Astrocyte of the hippocampus (primary cell): Measurements from ENCODE around the gene NPPB.

Source experiments
- DNase-seq: peaks from one replicate; pipeline ENCODE4 v3.0.0; 2011; ENCODE audit warnings: low read depth, low spot score

Gene NPPB

GRCh38 chr1:11881749-11882441 lies 23.1 kb upstream of the NPPB start:
- DNase-seq: no peak

DNA sequence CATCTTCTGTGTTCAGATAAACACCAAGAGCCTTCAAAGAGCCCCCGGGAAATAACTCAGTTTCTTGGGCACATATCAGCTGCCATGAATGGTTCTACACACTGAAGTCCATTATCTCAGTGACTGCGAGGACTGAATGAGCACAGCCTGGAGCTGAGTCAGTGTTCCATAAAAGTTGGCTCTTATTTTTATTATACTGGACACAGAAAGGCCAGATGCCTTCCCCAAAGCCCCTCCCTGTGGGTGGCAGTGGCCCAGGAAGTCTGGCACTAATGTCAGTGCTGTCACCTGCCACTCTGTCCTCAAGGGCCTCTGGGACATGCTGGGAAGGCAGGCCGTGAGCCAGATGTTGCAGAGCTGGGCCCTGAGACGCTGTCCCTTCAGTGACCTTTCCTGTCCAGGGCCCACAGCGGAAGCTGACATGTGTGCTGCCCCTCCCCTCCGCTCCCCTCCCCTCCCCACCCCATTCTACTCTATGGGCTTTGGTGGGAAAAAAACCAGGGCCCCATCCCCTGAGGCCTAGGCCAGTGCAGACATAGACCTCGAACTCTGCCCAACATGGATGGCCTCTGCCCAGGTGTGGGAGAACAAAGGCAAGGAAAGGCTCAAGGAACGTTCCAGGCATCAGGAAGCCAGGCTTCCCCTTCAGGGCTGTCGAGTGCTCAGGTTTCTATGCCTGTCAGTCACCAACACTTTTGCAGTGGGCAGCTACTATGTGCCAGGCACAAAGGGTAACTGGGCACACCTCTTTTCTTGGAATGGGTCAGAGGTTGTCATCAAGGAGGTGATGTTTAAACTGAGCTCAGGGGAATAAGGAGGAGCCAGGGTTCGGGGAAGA lies 22.4 kb upstream of the NPPB start:
- DNase-seq: no peak

DNA sequence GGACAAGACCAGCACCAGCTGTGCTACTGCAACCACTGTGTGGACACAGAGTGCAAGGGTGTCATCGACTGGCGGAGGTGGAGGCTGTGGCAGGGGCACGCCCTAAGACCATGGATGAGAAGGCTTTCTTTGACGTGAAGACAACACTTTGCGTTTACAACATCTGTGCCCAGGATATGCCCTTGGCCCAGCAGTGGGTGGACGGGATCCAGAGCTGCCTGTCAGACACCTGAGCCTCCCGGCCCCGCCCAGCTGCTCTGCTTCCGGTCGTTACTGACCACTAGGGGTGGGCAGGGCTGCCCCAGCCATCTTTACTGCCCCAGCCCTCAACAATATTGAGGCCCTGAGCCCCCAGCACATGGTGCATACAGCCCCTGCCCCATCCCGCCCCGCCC lies 21.4 kb upstream of the NPPB start:
- DNase-seq: no peak

- no peak for DNase-seq
These were observed 20.8 kb upstream of the NPPB start for GRCh38 chr1:11879311-11880180.

DNA sequence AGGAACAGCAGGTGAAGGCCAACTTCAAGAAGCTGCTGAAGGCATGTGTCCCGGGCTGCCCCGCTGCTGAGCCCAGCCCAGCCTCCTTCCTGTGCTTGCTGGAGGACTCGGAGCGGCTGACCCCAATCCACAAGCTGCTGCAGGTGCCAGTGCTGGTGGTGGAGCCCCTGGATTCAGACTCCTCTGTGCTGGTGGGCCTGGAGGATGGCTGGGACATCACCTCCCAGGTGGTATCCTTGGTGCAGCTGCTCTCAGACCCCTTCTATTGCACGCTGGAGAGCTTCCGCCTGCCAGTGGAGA lies 20.1 kb upstream of the NPPB start:
- no peak for DNase-seq

GRCh38 chr1:11878081-11878890 lies 19.5 kb upstream of the NPPB start:
- no peak for DNase-seq

GRCh38 chr1:11877074-11877473 lies 18.3 kb upstream of the NPPB start:
- DNase-seq: no peak

DNA sequence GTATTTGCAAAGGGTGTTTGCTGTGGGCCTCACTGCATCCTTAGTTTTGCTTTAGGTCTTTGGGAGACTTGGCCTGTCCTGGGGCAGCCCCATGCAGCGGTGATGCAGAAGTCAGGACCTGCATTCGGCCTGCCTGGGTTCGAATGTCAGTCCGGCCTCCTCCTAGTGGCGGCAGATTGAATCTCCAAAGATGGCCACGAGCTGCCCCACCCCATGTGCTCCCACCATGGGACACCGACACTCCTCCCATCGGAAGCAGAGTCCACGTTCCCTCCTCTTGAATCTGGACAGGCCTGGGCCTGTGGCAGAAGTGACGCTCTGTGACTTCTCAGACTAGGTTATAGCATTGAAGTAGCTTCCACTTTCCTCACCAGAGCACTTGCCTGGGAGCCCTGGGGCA lies 16.3 kb upstream of the NPPB start:
- no peak for DNase-seq

DNA sequence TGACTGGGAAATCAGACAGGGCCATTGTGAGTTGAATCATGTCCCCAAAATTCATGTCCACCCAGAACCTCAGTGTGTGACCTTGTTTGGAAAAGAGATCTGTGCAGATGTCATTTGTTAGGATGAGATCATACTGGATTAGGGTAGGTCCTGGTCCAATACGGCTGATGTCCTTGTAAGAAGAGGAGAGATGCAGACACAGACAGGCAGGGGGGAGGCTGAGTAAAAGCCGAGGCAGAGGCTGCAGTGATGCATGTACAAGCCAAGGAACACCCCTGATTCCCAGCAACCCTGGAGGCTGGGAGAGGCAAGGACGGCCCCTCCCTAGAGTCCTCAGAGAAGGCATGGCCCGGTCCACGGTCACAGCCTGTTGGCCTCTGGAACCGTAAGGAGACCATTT lies 15.9 kb upstream of the NPPB start:
- no peak for DNase-seq

DNA sequence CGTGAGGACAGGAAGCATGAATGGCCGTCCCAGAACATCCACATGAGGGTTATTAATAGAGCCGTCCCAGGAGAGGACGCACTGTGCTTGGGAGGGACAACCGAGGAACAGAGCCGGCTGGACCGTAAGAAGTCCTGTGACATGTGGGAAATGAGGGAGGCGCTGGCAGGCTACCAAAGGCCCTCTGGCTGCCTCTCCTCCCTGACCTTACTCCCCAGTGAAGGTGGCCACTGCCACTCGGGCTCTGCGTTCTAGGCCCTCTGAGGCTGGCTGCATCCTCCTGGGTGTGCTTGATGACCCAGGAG lies 15.5 kb upstream of the NPPB start:
- no peak for DNase-seq

GRCh38 chr1:11873395-11874257 lies 14.9 kb upstream of the NPPB start:
- no peak for DNase-seq

- no peak for DNase-seq
These were observed 13.8 kb upstream of the NPPB start for GRCh38 chr1:11872545-11872944.

- no peak for DNase-seq
These were observed 11.0 kb upstream of the NPPB start for GRCh38 chr1:11869650-11870207.

DNA sequence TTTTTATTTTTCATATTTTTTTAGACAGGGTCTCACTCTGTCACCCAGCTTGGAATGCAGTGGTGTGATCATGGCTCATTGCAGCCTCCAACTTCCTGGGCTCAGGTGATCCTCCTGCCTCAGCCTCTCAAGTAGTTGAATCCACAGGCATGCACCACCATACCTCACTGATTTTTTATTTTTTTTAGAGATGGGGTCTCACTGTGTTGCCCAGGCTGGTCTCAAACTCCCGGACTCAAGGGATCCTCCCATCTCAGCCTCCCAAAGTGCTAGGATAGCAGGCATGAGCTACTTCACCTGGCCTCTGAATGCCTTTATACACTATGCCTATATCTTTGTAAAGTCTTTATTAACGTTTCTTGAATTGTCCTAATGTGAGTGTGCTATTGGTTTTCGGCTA lies 10.4 kb upstream of the NPPB start:
- no peak for DNase-seq

DNA sequence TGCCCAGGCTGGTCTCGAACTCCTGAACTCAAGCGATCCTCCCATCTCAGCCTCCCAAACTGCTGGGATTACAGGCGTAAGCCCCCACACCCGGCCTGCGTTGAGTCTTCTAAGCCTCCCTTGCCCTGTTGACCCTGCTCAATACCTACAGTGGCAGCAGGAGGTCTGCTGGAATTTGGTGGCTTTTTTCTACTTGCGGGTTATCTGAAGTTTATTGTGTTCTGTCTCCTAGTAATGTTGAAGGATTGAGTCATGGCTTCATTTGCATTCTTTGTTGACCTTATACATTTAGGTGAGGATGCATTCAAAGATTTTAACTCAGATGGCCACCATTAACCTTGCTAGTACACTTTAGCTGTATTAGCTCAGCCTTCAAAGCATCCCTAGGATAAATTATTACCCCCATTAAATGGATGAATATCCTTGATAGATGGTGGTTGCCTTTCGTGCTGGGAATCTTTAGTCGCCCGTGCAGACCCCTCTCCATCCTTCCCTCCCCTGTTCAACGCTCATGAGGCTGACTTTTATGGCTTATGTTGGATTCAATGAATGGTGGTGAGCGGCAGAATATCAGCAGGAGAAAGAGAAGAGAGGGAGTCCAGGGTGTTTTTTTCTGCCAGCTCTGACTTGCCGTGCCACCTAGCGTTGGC lies 9.7 kb upstream of the NPPB start:
- DNase-seq: peak; percentile 20

DNA sequence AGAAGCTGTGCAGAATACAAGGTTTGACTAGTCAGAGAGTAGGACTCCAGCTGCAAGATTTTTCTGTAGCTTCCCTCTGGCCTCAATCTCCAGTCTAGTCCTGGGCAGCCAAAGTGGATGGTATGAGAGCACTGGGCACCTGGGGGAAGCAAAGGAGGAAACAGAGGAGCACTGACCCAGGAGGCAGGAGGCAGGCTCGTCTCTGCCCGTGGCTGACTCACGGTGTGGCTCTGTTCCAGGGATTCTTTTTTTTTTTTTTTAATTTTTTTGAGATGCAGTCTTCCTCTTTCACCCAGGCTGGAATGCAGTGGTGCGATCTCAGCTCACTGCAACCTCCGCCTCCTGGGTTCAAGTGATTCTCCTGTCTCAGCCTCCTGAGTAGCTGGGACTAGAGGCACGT lies 4.1 kb upstream of the NPPB start:
- DNase-seq: no peak

DNA sequence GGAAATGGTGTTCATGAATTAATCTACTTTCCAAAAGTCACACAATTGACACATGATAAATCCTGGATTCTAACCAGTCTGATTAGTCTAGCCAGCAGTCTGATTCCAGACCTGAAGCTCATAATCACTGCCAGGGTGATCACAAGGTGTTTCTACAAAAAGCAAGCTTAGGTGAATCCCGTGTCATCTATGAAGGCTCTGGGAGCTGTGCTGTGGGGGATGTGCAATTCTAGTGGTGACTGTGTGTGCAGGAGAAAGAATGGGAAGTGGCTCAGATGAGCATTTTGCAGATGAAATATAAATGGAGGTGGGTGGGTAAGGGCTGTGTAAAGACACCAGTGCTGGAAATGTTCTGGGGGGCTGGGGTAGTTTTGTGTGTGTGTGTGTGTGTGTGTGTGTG lies 1.8 kb upstream of the NPPB start:
- no peak for DNase-seq

- DNase-seq: no peak
These were observed 1.3 kb upstream of the NPPB start for GRCh38 chr1:11860083-11860482.

GRCh38 chr1:11858968-11859871 lies 475 bp upstream of the NPPB start:
- peak; percentile 89 for DNase-seq
